Stimulated activated CD4-positive, alpha-beta T cell treated with anti-CD3 and anti-CD28 coated beads, Interleukin-1b, Interleukin-23, amount 100 ng/mL, for 4 hours (primary cell): ENCODE results near the gene IFIT1B.
"Not testable (repeated sequence)": the region's sequence is repeated elsewhere in the genome, so short reads cannot be mapped to it uniquely, and the experiment has no call there.

Experiments
- DNase-seq, 2 donors: peaks; one replicate each; pipeline ENCODE4 v3.0.0-alpha.2; 2020; ENCODE audit warnings: low read depth in 2 of 2

The IFIT1B gene, protein sequence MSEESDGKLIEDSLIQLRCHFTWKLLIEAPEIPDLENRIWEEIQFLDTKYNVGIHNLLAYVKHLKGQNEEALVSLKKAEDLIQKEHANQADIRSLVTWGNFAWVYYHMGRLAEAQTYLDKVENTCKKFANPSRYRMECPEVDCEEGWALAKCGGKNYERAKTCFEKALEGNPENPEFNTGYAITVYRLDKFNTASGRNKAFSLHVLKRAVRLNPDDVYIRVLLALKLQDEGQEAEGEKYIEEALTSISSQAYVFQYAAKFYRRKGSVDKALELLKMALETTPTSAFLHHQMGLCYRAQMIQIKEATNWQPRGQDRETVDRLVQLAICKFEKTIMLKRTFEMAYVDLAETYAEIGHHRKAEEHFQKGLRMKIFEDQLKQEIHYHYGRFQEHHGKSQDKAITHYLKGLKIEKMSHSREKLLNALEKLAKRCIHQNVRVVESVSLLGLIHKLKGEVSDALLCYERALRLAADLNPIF

DNA sequence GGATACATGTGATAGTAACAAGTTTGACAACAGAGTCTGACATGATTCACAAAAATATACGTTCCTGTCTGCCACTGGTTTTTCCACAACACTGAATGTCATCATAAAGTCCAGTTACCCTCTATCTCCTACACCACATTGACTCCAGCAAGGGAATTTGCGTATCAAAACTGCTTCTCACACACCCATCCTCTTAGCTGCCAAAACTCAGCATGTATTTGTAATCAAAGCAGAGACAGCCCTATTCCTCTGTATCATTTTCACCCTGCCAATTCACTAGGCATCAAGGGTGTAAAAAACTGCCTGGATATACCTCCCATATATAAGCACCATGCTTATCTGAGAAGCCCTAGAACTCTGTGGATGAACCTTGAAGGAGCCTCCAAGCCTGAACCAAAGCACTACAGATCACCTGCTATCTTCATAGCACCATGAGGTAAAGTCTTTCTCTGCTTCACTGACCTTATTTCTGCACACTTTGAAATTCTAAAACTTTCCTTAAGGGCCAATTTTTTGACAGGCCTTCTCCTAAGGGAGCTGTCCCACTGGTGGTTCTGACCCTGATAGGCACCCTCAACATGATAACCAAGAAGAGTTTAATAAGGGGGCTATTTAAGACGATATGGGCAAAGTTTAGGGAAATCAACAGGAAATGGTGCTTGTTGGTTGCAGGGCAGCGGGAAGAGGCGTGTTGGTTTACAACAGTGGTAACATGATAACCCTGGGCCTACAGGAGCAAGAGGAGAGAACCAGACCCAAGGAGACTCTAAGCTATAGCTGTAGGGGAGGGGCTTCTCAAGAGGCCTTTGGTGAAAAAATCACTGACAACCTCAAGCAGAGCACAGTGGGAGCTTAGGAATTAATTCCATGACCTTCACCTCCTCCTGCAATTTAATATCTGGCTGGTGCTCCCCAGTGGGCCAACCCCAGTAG lies at the start of gene IFIT1B:
Gene IFIT1B, plus strand, starts transcription at position 352 of the 933 bp plus-strand sequence. Its CDS starts 80 bp downstream, at position 432.
- DNase-seq: no peak

DNA sequence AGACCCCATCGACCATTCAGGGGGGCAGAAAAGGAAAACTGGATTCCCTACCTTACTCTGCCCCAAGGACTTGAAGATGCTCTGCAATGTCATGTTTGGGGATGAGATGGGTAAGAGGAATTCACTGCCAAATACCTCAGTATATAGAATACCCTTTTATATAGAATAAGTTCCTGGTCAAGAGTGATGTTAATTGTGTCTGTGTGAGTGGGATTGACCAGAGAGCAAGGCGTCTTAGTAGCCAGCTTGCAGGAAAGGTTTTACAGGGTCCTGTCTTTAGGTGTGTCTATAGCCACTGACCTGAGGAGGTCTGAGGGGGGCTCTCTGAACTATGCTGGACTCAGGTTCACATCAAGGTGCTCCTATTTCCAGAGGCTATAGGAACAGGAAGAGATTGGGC lies 48.7 kb upstream of the IFIT1B start:
- DNase-seq: no peak

DNA sequence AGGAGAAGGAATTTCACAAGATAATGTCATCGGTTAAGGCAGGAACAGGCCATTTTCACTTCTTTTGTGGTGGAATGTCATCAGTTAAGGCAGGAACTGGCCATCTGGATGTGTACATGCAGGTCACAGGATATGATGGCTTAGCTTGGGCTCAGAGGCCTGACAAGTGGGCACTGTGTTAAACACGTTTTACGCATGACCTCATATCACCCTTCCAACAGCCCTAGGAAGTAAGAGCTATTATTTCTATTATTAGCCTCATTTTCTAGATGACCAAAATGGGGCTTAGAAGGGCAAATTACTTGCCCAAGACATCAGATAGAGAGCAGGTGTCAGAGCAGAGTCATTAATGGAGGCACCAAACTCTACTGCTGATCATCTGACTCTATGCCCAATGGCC lies 47.8 kb upstream of the IFIT1B start:
- DNase-seq: not testable (repeated sequence)

DNA sequence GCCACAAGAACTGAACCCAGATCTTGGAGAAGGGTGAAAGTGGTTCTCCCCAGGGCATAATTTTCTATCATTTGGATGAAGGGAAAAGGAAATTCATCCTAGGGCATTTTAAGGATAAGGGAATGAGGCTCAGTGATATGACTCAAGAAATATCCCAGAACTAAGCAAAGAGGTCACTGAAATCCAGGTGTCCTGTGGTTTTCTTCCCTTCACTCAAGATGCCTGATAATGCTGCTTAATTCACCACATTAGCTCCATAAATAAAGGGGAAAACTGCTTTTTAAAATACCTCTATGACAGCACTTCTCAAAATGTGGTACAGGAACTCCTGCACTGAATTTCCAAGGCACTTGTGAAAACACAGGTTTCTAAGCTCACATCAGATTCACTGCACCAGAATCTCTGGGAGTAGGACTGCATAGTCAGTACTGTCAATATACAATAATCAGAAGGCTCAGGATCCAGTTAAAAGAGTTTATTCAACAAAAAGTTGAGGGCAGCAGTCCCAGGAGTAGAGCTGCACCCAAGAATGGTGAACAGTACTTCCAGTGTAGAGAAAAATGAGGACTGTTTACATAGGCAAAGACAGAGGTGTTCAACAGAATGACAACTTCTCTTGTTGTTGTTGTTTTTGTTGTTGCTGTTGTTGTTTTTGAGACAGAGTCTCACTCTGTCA lies 47.2 kb upstream of the IFIT1B start:
- no peak for DNase-seq

DNA sequence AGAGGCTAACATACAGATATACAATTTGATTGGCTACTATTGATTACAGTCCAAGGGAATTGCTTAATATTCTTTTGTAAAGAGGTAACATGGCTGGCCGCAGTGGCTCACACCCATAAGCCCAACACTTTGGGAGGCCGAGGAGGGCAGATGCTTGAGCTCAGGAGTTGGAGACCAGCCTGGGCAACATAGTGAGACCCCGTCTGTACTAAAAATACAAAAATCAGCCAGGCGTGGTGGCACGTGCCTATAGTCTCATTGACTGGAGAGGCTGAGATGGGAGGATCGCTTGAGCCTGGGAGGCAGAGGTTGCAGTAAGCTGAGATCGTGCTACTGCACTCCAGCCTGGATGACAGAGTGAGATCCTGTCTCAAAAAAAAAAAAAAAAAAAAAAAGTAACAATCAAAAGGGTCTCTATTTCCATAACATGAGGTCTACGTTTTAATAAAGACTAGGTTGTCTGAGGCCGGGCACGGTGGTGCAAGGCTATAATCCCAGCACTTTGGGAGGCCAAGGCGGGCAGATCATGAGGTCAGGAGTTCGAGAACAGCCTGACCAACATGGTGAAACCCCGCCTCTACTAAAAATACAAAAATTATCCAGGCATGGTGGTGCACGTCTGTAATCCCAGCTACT lies 46.3 kb upstream of the IFIT1B start:
- not testable (repeated sequence) for DNase-seq

DNA sequence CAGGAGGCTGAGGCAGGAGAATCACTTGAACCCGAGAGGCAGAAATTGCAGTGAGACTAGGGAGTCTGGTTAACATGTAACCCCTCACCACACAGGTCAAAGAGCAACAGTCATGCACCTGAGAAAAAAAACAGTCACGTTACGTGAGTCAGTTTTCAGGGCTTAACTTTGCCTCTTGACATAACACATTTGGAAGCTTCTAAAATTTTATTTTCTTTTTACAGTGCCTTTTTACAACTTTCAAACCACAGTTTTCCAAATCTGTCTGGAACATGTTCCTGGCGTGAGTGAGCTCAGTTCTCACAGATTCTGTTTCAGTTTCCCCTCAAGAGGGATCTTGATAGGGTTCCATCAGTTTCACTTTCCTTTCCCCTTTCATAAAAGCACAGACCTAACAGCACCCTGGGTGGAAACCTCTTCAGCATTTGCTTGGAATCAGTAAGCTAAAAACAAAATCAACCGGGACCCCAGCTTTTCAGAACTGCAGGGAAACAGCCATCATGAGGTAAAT lies 45.7 kb upstream of the IFIT1B start:
- no peak for DNase-seq

DNA sequence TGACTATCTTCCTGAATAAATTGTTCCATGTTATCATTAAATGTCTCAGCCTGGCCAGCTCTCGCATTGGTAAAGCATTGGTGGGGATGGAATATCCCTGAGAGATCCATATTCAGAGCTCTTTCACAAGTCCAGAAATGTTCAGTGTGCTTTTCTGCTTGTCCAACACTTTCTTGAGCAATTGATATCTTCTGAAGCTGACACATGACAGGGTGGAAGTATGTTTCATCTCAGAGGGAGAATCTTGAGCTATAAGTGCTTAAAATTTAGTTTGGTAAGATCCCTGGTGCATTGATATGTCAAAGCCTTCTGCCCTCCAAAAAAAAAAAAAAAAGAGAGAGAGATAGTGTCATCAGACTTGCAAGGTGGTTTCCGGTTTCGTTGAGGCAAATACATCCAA lies 42.6 kb upstream of the IFIT1B start:
- no peak for DNase-seq

DNA sequence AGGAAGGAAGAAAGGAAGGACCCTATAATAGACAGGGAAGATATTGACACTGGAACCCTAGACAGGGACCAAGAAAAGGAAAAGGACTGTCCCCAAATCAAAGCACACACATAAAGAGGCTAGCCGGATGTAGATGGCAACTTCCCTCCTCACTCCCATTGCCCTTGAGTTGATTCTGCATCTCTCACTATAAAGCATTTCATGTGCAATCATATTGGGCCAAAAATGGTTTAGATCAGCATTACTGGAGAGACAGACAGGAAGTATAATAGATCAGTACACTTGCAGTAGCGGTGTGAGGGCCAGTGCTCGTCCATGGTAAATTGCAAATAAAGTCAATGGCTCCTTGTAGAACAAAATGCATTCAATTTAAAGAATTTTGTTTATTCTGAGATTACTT lies 41.6 kb upstream of the IFIT1B start:
- no peak for DNase-seq

DNA sequence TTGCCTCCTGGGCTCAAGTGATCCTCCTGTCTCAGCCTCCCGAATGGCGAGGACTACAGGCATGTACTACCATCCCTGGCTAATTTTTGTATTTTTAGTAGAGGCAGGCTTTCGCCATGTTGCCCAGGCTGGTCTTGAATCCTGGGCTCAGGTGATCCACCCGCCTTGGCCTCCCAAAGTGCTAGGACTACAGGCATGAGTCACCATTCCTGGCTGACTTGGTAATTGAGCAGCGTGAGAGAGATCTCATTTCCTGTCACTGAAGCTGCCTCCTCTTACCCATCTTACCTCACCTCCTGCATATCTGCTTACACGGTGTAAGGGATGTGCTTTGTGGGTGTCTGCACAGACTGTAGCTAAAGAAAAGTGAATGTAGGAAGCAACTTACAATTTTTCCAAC lies 40.4 kb upstream of the IFIT1B start:
- peak in 1 of 2 donors; percentile 26 for DNase-seq

DNA sequence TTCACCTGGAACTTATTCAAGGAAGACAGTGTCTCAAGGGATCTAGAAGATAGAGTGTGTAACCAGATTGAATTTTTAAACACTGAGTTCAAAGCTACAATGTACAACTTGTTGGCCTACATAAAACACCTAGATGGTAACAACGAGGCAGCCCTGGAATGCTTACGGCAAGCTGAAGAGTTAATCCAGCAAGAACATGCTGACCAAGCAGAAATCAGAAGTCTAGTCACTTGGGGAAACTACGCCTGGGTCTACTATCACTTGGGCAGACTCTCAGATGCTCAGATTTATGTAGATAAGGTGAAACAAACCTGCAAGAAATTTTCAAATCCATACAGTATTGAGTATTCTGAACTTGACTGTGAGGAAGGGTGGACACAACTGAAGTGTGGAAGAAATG lies 39.1 kb upstream of the IFIT1B start:
- no peak for DNase-seq

DNA sequence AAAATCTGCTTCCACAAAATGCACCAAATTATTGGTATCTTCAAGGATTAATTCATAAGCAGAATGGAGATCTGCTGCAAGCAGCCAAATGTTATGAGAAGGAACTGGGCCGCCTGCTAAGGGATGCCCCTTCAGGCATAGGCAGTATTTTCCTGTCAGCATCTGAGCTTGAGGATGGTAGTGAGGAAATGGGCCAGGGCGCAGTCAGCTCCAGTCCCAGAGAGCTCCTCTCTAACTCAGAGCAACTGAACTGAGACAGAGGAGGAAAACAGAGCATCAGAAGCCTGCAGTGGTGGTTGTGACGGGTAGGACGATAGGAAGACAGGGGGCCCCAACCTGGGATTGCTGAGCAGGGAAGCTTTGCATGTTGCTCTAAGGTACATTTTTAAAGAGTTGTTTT lies 38.0 kb upstream of the IFIT1B start:
- no peak for DNase-seq

DNA sequence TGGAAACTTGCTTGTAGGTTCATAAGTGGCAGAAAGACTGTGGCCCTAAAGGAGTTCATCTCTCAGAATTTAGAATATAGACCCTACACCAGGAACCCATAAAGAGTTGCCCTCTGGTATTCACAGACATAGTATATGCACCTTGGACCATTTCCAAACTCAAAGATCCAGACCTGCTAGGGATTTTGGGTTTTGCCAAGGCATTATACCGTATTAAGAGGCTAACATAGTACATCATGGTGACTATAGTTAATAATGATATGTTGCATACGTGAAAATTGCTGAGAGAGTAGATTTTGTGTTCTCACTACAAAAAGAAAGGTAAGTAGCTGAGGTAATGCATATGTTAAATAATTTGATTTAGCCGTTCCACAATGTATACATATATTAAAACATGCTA lies 36.2 kb upstream of the IFIT1B start:
- DNase-seq: no peak

DNA sequence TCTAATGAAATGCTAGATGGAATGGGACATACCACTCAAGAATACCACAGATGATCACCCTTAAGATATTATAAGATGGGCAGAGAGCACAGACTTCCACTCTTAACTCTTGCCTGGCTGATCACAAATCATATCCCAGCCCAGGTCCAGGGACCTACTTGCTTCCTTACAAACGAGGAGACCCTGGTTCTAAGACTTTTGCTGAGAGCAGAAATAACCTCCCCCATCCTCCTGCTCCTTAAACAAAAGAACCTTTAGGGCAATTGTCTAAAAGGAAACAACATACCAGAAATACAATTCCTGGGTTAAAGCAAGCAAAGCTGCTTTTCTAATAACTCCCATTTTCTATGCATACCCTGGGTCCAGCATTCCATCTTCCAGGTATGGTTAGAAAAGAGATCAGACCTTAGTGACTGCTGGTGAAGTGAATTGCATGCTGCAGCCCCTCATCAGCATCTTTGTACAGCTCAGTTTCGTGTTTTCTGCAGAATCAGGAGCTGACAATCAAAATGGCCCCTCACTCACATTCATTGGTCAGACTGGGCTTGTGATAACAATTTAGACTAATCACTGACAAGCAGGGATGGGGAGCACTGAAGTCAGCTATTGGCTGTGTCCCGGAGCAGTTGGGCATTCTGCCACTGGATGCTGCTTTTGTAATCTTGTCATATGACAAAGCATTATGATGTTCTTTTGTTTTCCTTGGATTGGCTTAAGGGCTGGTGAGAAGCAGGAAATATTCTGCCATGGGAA lies 35.5 kb upstream of the IFIT1B start:
- no peak for DNase-seq

DNA sequence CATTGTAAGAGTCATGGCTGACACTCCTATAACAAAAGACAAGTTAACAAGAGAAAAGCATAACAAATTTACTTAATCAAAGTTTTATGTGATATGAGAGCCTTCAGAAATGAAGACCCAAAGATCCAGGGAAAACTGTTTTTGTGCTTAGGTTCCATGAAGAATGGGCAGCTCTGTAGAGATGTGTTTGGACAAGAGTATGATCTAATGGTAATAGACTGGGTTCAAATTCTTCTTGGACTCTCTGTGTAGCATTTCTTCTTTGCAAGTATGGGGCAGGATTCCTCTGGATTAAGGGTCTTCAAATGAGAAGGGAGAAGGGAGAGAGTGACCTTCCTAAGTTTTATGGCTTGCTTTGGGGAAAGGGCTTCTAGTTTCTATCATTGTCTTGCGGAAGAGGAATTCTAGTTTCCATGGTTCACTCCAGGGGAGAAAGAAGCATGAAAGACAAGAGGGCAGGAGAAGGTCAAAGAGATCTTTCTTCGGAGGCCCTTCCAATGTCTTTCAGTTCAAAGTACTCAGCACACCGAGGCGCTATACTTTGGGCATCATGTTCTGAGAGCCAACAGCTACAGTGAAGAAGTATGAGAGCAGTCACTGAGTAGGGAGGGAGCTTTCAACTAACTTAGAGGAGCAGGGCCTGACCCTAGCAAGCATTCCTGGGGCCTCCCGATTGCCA lies 34.6 kb upstream of the IFIT1B start:
- no peak for DNase-seq

DNA sequence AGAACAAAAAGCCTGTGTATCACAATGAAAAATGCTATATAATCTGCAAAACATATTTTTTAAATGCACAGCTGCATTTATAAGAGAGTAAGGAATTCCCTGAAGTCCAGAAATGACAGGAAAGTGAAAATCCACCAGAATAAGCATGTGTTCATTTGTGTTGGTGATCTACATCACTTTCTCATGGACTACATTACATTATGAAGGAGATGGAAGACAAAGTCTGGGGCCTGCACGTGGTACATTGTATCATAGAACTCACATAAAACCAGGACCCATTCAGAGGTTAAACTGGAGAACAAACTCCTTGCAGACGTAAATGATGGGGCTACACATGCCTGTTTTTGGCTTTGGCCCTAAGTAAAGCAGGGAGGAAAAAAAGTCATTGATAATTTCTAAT lies 33.7 kb upstream of the IFIT1B start:
- DNase-seq: no peak

DNA sequence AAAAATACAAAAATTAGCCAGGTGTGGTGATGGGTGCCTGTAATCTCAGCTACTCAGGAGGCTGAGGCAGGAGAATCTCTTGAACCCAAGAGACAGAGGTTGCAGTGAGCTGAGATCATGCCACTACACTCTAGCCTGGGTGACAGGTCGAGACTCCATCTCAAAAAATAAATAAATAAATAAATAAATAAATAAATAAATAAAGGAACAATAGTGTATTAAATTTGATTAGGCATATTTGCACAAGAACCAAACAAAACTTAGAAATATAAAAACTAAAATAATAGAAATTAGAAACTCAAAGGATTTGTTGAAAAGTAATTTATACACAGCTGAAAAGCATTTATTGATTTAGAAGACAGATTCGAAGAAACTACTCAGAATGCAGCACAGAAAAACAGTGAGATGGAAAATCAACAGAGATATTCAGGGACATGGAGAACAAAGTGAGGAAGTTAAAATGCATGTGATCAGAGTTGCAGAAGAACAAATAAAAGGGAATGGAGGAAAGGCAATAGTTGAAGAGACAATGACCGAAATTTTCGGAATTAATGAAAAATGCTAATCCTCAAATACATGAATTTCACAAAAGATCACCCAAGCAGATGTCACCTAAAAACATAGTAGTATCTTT lies 32.4 kb upstream of the IFIT1B start:
- DNase-seq: no peak

DNA sequence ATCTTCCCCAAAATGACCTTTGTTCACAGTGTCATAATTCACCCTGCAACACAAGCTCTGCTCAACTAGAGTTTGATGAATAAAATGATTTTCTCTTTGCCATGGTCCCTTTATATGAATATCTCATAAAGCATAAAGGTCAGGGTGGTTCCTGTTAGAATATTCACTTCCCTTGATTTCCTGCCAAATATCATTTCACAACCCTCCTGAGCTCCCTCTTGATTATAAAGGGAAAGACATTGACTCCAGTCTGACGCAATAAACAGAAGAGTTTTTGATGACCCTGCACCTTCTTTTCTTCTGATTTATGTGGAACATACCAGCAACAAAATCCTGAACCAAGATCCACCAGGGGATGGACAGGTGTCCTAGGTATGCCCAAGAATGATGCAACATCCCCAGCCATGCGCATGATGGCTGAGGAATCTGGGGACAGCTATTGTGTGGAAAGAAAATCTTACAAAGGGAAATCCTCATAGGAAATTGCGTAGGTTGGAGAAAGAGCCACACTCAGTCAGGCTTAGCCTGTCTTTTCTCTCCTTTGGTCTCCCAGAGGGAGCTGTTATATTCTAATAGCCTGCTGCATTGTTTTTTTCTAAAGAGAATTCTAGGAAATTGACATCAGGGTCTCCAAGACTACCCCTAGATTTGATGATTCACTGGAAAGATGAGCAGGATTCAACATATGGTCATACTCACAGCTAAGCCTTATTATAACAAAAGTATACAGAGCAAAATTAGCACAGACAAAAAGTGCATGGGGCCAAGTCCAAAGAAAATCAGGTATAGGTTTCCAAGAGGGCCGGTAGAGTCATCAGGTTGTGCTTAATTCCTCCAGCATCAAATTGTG lies 31.2 kb upstream of the IFIT1B start:
- no peak for DNase-seq

DNA sequence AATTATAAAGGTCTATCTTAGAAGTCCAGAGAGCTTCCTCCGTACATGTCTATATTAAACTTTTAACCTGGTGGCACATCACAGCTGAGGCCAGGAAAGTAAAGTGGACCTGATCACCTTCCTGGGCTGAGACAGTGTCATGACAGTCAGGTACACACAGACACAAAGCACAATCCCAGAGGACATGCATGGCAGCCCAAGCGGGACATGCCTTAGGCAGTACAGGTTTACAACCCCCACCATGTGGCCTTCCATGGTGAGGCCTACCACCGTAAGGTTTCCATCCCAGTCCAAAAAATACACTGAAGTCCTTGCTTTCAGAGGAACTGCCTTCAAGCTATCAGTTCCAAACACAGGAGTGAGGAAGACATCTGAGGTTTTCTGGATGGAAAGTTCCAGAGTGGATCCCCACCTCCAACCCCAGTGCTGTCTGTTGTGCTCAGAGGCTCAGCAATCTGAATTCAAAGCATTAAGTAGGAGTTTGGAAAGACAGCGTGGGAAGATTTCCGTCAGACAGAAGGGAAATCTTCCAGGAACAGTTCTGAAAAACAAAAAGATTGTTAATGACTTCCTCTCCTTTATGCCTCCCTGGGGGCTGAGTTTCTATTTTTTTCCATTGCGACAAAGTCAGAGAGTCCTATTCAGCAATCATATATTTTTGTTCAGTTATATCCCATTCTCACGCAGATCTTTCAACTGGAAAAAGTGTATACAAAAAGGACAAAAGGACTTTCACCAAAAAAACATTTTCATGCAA lies 30.0 kb upstream of the IFIT1B start:
- no peak for DNase-seq
